GM12864 (cell line): ENCODE data around the gene THSD4.
A peak's percentile ranks its signal among the peaks of the same experiment; 100 is the strongest.

Experiments
- DNase-seq: peaks from one replicate; pipeline ENCODE4 v3.0.0-alpha.2; 2011; ENCODE audit warnings: low read depth
- H3K4me3 ChIP-seq: 2 replicates; pipeline ENCODE4 v1.5.1; 2011; ENCODE audit warnings: mild to moderate bottlenecking, low read depth, low read length, control low read depth
- TF ChIP-seq, protein P1 (sequence below): IDR thresholded peaks from 2 replicates; pipeline ENCODE4 v1.5.1; 2011; ENCODE audit warnings: low read depth, mild to moderate bottlenecking, moderate library complexity, low read length, control low read depth, inconsistent platforms; ENCODE audit errors: missing control alignments

THSD4 gene

GRCh38 chr15:71094137-71094536 is 21.1 kb upstream of the THSD4 start:
- TF ChIP-seq, protein P1, sequence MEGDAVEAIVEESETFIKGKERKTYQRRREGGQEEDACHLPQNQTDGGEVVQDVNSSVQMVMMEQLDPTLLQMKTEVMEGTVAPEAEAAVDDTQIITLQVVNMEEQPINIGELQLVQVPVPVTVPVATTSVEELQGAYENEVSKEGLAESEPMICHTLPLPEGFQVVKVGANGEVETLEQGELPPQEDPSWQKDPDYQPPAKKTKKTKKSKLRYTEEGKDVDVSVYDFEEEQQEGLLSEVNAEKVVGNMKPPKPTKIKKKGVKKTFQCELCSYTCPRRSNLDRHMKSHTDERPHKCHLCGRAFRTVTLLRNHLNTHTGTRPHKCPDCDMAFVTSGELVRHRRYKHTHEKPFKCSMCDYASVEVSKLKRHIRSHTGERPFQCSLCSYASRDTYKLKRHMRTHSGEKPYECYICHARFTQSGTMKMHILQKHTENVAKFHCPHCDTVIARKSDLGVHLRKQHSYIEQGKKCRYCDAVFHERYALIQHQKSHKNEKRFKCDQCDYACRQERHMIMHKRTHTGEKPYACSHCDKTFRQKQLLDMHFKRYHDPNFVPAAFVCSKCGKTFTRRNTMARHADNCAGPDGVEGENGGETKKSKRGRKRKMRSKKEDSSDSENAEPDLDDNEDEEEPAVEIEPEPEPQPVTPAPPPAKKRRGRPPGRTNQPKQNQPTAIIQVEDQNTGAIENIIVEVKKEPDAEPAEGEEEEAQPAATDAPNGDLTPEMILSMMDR = no peak
- no peak overlapping the region for H3K4me3 ChIP-seq
- DNase-seq = no peak

DNA sequence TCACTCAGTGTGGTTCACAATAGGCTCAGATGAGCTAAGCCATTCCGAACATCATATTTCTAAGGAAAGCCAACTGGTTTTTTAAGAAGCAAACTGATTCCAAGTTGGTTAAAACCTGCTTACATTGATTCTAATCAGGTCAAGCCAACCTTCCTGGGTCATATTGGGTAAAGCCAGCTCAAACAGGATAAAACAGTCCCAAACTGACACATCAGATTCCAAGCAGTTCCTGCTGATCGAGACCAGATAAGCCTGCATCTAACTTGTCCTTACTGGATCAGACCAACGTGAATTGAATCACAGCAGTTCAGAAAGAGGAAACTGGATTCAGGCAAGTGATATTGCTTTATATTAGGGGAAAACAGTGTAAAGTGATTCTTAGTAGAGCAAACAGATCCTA is 18.6 kb upstream of the THSD4 start:
- TF ChIP-seq, protein P1 = no peak
- no peak overlapping the region for H3K4me3 ChIP-seq
- DNase-seq = no peak

DNA sequence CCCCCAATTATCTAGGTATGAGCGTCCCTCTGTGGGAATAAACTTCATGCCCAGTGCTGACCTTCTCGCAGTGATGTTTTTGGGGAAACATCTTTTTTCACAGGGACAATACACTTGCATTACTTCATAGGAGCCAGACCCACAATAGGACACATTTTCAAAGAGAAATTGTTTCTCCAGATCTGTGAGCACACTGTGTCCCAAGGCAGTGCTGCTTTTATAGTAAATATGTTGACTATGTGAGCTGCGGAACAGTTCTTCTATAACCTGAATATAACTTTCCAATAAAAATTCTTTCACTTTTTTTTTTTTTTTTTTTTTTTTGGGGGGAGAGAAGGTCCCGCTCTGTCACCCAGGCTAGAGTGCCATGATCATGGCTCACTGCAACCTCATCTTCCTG is 17.4 kb upstream of the THSD4 start:
- no peak overlapping the region for H3K4me3 ChIP-seq
- TF ChIP-seq, protein P1 = no peak
- no peak for DNase-seq

DNA sequence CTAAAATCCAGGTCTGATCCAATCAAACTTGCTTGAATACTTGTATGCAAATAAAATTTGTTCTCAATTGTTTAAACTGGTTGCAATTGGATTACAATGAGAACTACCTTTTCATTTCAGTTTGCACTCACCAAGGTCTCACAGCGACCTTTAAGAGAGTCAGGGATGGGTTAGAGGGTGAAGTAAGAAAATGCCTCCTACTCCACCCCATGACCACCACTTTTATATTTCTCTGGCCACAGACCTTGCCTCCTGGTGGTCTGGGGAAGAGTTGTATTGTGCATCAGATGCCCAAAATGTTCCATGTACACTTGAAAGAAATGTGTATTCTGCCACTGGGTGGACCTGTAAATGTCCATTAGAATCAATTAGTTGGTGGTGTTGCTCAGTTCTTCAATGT is 16.4 kb upstream of the THSD4 start:
- H3K4me3 ChIP-seq = no peak overlapping the region
- TF ChIP-seq, protein P1 = no peak
- DNase-seq = no peak

- DNase-seq = peak; percentile 30
- TF ChIP-seq, protein P1 = peak; percentile 42
- H3K4me3 ChIP-seq = no peak overlapping the region
Observed at GRCh38 chr15:71103102-71103676, 12.1 kb upstream of the THSD4 start.

- H3K4me3 ChIP-seq = no peak overlapping the region
- DNase-seq = no peak
- TF ChIP-seq, protein P1 = no peak
Observed at GRCh38 chr15:71104636-71105035, 10.6 kb upstream of the THSD4 start.

DNA sequence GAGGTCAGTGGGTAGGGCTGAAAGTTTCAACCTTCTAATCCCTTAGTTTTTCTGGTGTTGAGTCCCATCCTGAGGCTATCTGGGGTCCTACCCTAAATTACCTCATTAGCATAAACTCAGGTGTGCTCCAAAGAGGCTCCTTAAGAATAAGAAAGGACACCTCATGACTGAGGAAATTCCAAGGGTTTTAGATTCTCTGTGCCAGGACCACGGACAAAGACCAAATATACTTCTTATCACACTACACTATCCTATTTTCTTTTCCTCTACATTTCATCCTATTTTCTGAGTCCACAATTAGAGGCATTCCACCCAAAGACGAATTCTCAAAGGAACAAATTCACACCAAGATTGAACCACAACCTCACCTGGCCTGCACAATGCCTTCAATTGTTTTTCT is 9.8 kb upstream of the THSD4 start:
- DNase-seq = no peak
- no peak overlapping the region for H3K4me3 ChIP-seq
- TF ChIP-seq, protein P1 = no peak
